Measurements from ENCODE around the gene CYFIP2.

Gene CYFIP2

GRCh38 chr5:157366741-157367674, 101.1 kb downstream of the CYFIP2 start:
- Histone ChIP-seq H3K36me3 (ENCODE audit: control insufficient read depth, insufficient read depth, low read length) (peaks cover 81% of the 10 kb centered on the region), H3K4me3 (ENCODE audit: insufficient read depth, low read depth, low read length, poor library complexity, severe bottlenecking) (no peak overlapping the region), H3K27me3 (replicated peaks; ENCODE audit: control insufficient read depth, insufficient read depth, low read length, poor library complexity, severe bottlenecking) (no peaks in the 10 kb centered on the region), H3K4me1 (ENCODE audit: control insufficient read depth, insufficient read depth, low read length, poor library complexity, severe bottlenecking) (no peaks in the 10 kb centered on the region), H3K27ac (ENCODE audit: insufficient read depth, low read length, poor library complexity, severe bottlenecking) (no peak overlapping the region), H3K9me3 (ENCODE audit: control insufficient read depth, low read length) (no peaks in the 10 kb centered on the region)
- no peak for DNase-seq

- Histone ChIP-seq H3K36me3 (ENCODE audit: control insufficient read depth, insufficient read depth, low read length) (peaks cover 82% of the 10 kb centered on the region), H3K4me3 (ENCODE audit: insufficient read depth, low read depth, low read length, poor library complexity, severe bottlenecking) (no peak overlapping the region), H3K9me3 (ENCODE audit: control insufficient read depth, low read length) (no peaks in the 10 kb centered on the region), H3K4me1 (ENCODE audit: control insufficient read depth, insufficient read depth, low read length, poor library complexity, severe bottlenecking) (no peaks in the 10 kb centered on the region), H3K27me3 (replicated peaks; ENCODE audit: control insufficient read depth, insufficient read depth, low read length, poor library complexity, severe bottlenecking) (no peaks in the 10 kb centered on the region), H3K27ac (ENCODE audit: insufficient read depth, low read length, poor library complexity, severe bottlenecking) (no peak overlapping the region)
- DNase-seq = no peak
Measured at GRCh38 chr5:157369507-157369906, 103.6 kb downstream of the CYFIP2 start.

- Histone ChIP-seq H3K4me3 (ENCODE audit: insufficient read depth, low read depth, low read length, poor library complexity, severe bottlenecking) (no peak overlapping the region), H3K4me1 (ENCODE audit: control insufficient read depth, insufficient read depth, low read length, poor library complexity, severe bottlenecking) (no peaks in the 10 kb centered on the region), H3K36me3 (ENCODE audit: control insufficient read depth, insufficient read depth, low read length) (peaks cover 85% of the 10 kb centered on the region), H3K27ac (ENCODE audit: insufficient read depth, low read length, poor library complexity, severe bottlenecking) (no peak overlapping the region), H3K9me3 (ENCODE audit: control insufficient read depth, low read length) (no peaks in the 10 kb centered on the region), H3K27me3 (replicated peaks; ENCODE audit: control insufficient read depth, insufficient read depth, low read length, poor library complexity, severe bottlenecking) (no peaks in the 10 kb centered on the region)
- DNase-seq = no peak
Measured at GRCh38 chr5:157370967-157371366, 105.0 kb downstream of the CYFIP2 start.

- H3K4me1 ChIP-seq (ENCODE audit: control insufficient read depth, insufficient read depth, low read length, poor library complexity, severe bottlenecking) = no peaks in the 10 kb centered on the region
- H3K27ac ChIP-seq (ENCODE audit: insufficient read depth, low read length, poor library complexity, severe bottlenecking) = no peak overlapping the region
- no peaks in the 10 kb centered on the region for H3K9me3 ChIP-seq (ENCODE audit: control insufficient read depth, low read length)
- DNase-seq = no peak
- H3K27me3 ChIP-seq (replicated peaks; ENCODE audit: control insufficient read depth, insufficient read depth, low read length, poor library complexity, severe bottlenecking) = no peaks in the 10 kb centered on the region
- no peak overlapping the region for H3K4me3 ChIP-seq (ENCODE audit: insufficient read depth, low read depth, low read length, poor library complexity, severe bottlenecking)
- peaks cover 85% of the 10 kb centered on the region for H3K36me3 ChIP-seq (ENCODE audit: control insufficient read depth, insufficient read depth, low read length)
Measured at GRCh38 chr5:157371655-157372471, 105.9 kb downstream of the CYFIP2 start.

- no peak for DNase-seq
- H3K4me3 ChIP-seq (ENCODE audit: insufficient read depth, low read depth, low read length, poor library complexity, severe bottlenecking) = no peak overlapping the region
- no peaks in the 10 kb centered on the region for H3K9me3 ChIP-seq (ENCODE audit: control insufficient read depth, low read length)
- H3K27me3 ChIP-seq (replicated peaks; ENCODE audit: control insufficient read depth, insufficient read depth, low read length, poor library complexity, severe bottlenecking) = no peaks in the 10 kb centered on the region
- H3K4me1 ChIP-seq (ENCODE audit: control insufficient read depth, insufficient read depth, low read length, poor library complexity, severe bottlenecking) = no peaks in the 10 kb centered on the region
- H3K27ac ChIP-seq (ENCODE audit: insufficient read depth, low read length, poor library complexity, severe bottlenecking) = no peak overlapping the region
- H3K36me3 ChIP-seq (ENCODE audit: control insufficient read depth, insufficient read depth, low read length) = peaks cover 86% of the 10 kb centered on the region
Measured at GRCh38 chr5:157372472-157372822, 106.5 kb downstream of the CYFIP2 start.

GRCh38 chr5:157378509-157378908, 112.6 kb downstream of the CYFIP2 start:
- Histone ChIP-seq H3K9me3 (ENCODE audit: control insufficient read depth, low read length) (no peaks in the 10 kb centered on the region), H3K4me3 (ENCODE audit: insufficient read depth, low read depth, low read length, poor library complexity, severe bottlenecking) (no peak overlapping the region), H3K27ac (ENCODE audit: insufficient read depth, low read length, poor library complexity, severe bottlenecking) (no peak overlapping the region), H3K36me3 (ENCODE audit: control insufficient read depth, insufficient read depth, low read length) (peaks cover 95% of the 10 kb centered on the region), H3K4me1 (ENCODE audit: control insufficient read depth, insufficient read depth, low read length, poor library complexity, severe bottlenecking) (no peaks in the 10 kb centered on the region), H3K27me3 (replicated peaks; ENCODE audit: control insufficient read depth, insufficient read depth, low read length, poor library complexity, severe bottlenecking) (no peaks in the 10 kb centered on the region)
- no peak for DNase-seq

GRCh38 chr5:157379983-157380382, 114.1 kb downstream of the CYFIP2 start:
- H3K4me1 ChIP-seq (ENCODE audit: control insufficient read depth, insufficient read depth, low read length, poor library complexity, severe bottlenecking) = no peaks in the 10 kb centered on the region

GRCh38 chr5:157381746-157382145, 115.8 kb downstream of the CYFIP2 start:
- Histone ChIP-seq H3K4me1 (ENCODE audit: control insufficient read depth, insufficient read depth, low read length, poor library complexity, severe bottlenecking) (no peaks in the 10 kb centered on the region), H3K4me3 (ENCODE audit: insufficient read depth, low read depth, low read length, poor library complexity, severe bottlenecking) (no peak overlapping the region), H3K27me3 (replicated peaks; ENCODE audit: control insufficient read depth, insufficient read depth, low read length, poor library complexity, severe bottlenecking) (no peaks in the 10 kb centered on the region), H3K27ac (ENCODE audit: insufficient read depth, low read length, poor library complexity, severe bottlenecking) (no peak overlapping the region), H3K36me3 (ENCODE audit: control insufficient read depth, insufficient read depth, low read length) (peaks cover 84% of the 10 kb centered on the region), H3K9me3 (ENCODE audit: control insufficient read depth, low read length) (no peaks in the 10 kb centered on the region)
- no peak for DNase-seq

More at GRCh38 chr5:157379983-157380382, 114.1 kb downstream of the CYFIP2 start:
- Histone ChIP-seq H3K9me3 (ENCODE audit: control insufficient read depth, low read length) (no peaks in the 10 kb centered on the region), H3K27ac (ENCODE audit: insufficient read depth, low read length, poor library complexity, severe bottlenecking) (peak overlapping the region; percentile 9), H3K4me3 (ENCODE audit: insufficient read depth, low read depth, low read length, poor library complexity, severe bottlenecking) (no peak overlapping the region), H3K36me3 (ENCODE audit: control insufficient read depth, insufficient read depth, low read length) (peaks cover 93% of the 10 kb centered on the region), H3K27me3 (replicated peaks; ENCODE audit: control insufficient read depth, insufficient read depth, low read length, poor library complexity, severe bottlenecking) (no peaks in the 10 kb centered on the region)
- no peak for DNase-seq

- Histone ChIP-seq H3K36me3 (ENCODE audit: control insufficient read depth, insufficient read depth, low read length) (peaks cover 83% of the 10 kb centered on the region), H3K9me3 (ENCODE audit: control insufficient read depth, low read length) (no peaks in the 10 kb centered on the region), H3K4me3 (ENCODE audit: insufficient read depth, low read depth, low read length, poor library complexity, severe bottlenecking) (no peak overlapping the region), H3K27me3 (replicated peaks; ENCODE audit: control insufficient read depth, insufficient read depth, low read length, poor library complexity, severe bottlenecking) (no peaks in the 10 kb centered on the region), H3K27ac (ENCODE audit: insufficient read depth, low read length, poor library complexity, severe bottlenecking) (no peak overlapping the region), H3K4me1 (ENCODE audit: control insufficient read depth, insufficient read depth, low read length, poor library complexity, severe bottlenecking) (no peaks in the 10 kb centered on the region)
- DNase-seq = no peak
Measured at GRCh38 chr5:157382996-157383800, 117.3 kb downstream of the CYFIP2 start.
